ENCODE results near the gene PMF1.

DNA sequence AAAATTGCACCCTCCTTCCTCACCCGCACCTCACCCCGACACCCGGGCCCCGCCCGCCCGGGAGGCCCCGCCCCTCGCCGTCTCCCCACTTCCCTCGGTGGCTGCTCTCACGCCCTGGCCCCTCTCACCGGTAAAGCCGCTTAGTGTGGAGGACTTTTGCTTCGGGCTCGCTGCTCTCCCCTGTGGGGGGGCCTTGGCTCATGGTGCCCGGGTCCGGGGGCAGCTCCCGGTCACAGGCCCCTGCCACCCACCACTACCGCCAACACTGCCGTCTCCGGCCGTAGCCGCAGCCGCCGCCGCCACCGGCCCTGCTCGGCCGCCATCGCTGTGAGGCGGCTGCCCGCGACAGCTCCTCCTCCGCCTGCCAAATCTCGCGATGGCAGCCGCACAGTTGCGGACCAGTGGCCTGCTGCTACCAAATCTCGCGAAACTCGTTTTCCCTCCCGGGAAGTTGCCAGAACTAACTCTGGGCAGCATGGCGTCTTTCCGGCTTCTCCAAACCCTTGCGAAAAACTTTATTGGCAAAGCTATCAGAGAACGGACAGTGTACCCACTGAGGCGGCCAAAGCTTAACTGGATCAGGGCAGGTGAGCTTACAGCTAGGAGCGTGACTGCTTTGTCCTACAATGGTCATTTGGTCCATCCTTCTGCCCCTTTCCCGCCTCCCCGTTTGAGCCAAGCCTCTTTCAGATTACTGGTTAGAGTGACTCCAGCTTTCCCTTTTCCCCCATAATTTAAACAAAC, 69.8 kb downstream of the PMF1 start, which contains the start of gene SMG5:
- TF ChIP-seq TAF1 (IDR thresholded peaks at IDR 0.05; ENCODE audit: borderline replicate concordance, low read depth, low read length) = peak; percentile 89; the same call in 1 of the 2 replicates
- peak; percentile 94 for TF ChIP-seq POLR2AphosphoS5 (IDR thresholded peaks at IDR 0.05; ENCODE audit: low read depth, low read length)
